Measurements from ENCODE around the gene ADGRE3.
A peak's percentile ranks its signal among the peaks of the same experiment; 100 is the strongest.

Gene ADGRE3, protein sequence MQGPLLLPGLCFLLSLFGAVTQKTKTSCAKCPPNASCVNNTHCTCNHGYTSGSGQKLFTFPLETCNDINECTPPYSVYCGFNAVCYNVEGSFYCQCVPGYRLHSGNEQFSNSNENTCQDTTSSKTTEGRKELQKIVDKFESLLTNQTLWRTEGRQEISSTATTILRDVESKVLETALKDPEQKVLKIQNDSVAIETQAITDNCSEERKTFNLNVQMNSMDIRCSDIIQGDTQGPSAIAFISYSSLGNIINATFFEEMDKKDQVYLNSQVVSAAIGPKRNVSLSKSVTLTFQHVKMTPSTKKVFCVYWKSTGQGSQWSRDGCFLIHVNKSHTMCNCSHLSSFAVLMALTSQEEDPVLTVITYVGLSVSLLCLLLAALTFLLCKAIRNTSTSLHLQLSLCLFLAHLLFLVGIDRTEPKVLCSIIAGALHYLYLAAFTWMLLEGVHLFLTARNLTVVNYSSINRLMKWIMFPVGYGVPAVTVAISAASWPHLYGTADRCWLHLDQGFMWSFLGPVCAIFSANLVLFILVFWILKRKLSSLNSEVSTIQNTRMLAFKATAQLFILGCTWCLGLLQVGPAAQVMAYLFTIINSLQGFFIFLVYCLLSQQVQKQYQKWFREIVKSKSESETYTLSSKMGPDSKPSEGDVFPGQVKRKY

GRCh38 chr19:14674764-14675163 is at the start of gene ADGRE3:
Gene ADGRE3, minus strand, starts transcription at chr19:14674844. Its CDS starts 74 bp downstream, at chr19:14674770.
- no peak for DNase-seq

DNA sequence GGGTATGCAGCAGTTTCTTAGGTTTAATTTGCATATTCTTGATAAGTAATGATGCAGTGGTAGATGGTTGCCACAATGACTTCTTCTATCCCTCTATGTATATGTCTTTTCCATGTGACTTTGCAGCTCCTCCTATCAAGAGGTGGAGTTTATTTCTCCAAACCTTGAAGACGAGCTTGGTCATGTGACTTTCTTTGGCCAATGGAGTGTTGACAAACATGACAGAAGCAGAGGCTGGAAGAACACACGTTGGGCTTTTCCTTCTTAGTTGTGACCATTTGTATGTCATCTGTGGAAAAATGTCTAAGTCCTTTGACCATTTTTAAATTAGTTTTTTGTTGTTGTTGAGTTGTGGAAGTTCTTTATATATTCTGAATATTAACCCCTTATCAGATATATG is 47.5 kb upstream of the ADGRE3 start:
- DNase-seq, result no peak

DNA sequence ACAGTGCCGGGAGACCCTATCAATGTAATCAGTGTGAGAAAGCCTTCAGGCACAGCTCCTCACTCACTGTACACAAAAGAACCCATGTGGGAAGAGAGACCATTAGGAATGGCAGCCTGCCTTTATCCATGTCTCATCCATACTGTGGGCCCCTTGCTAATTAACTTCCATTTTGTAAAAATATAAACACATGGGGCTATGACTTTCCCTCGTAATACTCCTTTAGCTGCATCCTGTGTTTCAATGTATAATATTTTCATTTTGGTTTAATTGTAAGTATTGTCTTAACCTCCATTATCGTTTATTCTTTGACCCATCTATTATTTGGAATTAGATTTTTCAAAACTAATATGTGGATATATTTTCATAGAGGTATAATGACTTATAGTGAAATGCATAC is 44.5 kb upstream of the ADGRE3 start:
- no peak for DNase-seq

GRCh38 chr19:14718522-14719116 is 44.0 kb upstream of the ADGRE3 start:
- DNase-seq, result no peak

DNA sequence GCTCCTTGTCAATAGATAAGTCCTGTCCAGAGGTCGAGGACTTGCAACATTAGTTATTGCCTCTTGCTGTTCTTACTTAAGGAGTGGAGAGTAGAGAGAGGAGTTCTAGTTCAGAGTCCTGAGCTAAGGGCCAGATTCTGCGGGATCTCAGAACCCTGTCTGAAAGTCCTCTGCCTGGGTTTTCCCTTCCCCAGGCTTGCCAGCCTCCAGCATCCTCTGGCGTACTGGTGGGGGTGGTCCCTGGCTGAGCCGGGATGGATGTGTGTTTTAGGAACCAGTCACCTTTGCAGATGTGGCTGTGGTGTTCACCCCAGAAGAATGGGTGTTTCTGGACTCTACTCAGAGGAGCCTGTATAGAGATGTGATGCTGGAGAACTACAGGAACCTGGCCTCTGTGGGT is 41.2 kb upstream of the ADGRE3 start:
- no peak for DNase-seq

- no peak for DNase-seq
Measured at GRCh38 chr19:14704450-14704849, 29.8 kb upstream of the ADGRE3 start.

GRCh38 chr19:14703833-14704232 is 29.2 kb upstream of the ADGRE3 start:
- no peak for DNase-seq

GRCh38 chr19:14700711-14701375 is 26.2 kb upstream of the ADGRE3 start:
- DNase-seq, result no peak

- DNase-seq, result no peak
Measured at GRCh38 chr19:14699641-14700040, 25.0 kb upstream of the ADGRE3 start.

- no peak for DNase-seq
Measured at GRCh38 chr19:14695471-14695870, 20.8 kb upstream of the ADGRE3 start.

DNA sequence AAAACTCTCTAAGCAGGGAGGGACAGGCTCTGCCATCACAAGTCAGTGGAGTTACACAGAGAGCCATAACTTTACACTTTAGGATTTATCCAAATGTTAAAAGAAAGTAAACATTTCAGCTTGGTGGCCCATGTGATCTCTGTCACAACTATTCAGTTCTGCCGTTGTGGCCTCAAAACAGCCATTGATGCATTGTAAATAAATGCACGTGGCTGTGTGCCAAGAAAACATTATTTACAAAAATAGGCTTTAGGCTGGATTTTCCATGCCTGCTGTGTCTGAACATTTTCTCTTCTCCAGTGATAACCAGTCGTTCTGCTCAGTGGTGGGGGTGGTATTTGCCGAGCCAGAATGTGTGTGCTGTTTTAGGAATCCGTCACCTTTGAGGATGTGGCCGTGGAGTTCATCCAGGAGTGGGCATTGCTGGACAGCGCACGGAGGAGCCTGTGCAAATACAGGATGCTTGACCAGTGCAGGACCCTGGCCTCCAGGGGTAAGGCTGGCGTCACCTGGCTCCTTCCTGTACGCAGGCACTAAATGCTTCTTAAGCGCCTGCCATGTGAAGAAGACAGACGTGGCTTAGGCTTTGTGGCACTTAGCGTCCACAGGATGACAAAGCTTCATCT is 20.1 kb upstream of the ADGRE3 start:
- DNase-seq, result no peak

GRCh38 chr19:14689598-14690503 is 15.2 kb upstream of the ADGRE3 start, which contains the start of gene ZNF333:
Gene ZNF333, plus strand, starts transcription at chr19:14690048. Its CDS starts 3,444 bp downstream, at chr19:14693492.
- peak; percentile 86 for DNase-seq

- DNase-seq, result no peak
Measured at GRCh38 chr19:14686411-14686810, 11.8 kb upstream of the ADGRE3 start.

DNA sequence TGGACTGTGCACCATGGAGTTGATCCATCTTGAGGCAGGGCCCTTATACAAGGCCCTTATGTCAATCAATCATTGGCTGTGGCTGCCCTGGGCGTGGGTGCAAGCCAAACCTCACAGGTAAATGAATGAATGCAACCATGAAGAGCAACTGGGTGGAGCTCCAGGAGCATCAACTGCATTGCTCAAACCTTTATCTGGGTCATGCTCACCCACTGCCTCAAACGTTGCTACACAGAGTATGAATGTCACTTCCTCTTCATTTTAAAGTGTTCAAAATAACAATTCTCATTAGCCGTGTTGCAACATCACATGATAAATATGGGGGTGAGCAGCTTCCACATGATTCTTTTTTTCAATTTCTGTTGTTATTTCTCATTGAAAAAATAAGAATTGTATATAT is 8.8 kb upstream of the ADGRE3 start:
- DNase-seq, result no peak

DNA sequence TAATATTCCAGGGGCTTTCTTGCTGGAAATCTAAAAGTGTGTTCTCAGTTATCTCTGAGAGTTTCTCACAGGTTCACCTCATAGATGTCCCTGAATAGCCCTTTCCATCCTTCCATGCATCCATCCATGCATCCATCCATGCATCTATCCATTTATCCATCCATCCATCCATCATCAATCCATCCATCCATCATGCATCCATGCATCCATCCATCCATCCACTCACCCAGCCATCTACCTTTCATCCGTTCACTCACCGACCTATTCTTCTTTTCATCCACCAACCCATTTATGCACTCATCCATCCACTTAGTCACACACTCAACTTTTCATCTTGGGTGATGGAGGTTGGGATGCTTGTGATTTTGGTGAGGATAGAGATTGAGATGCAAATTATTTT is 7.4 kb upstream of the ADGRE3 start:
- DNase-seq, result no peak

DNA sequence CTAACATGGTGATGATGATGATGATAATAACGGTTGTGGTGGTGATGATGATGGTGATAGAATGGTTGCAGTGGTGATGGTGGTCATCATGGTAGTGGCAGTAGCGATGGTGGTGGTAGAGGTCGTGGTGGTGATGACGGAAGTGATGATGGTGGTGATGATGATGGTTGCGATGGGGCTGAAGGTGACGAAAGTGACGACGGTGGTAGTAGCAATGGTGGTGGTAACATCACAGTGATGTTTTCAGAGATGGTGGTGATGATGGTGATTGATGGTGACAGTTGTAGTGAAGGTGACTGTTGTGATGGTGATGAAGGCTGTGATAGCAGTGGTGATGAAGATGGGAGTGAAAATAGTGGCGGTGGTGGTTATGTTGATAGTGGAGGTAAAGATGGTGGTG is 3.6 kb upstream of the ADGRE3 start:
- DNase-seq, result no peak

GRCh38 chr19:14677464-14677863 is 2.8 kb upstream of the ADGRE3 start:
- no peak for DNase-seq

GRCh38 chr19:14676762-14677161 is 2.1 kb upstream of the ADGRE3 start:
- no peak for DNase-seq

GRCh38 chr19:14673088-14673487 is 1.6 kb downstream of the ADGRE3 start:
- DNase-seq, result no peak

DNA sequence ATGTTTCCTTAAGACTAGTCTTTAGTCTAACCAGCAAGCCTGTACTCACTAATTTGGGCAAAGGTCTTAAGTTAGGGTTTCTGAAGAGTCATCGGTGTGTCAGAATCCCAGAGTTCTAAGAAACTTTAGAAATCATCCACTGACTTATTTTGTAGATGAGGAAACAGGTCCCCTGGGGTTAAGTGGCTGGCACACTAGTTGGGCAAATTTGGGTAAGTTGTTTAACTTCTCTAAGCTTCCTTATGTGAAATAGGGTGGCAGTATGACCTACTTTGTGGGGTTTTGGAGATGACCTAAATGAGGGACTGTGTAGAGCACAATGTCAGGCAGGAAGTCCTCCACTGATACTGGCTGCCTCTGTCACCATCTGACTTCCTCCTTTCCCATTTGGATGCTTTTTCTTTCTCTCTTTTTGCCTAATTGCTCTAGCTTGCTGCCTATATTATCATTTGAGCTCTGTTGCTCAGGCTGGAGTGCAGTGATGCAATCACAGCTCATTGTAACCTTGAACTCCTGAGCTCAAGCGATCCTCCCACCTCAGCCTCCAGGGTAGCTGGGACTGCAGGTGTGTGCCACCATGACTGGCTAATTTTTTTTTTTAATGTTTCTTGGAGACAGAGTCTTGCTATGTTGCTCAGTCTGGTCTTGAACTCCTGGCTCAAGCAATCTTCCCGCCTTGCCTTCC is 2.3 kb downstream of the ADGRE3 start:
- DNase-seq, result no peak

DNA sequence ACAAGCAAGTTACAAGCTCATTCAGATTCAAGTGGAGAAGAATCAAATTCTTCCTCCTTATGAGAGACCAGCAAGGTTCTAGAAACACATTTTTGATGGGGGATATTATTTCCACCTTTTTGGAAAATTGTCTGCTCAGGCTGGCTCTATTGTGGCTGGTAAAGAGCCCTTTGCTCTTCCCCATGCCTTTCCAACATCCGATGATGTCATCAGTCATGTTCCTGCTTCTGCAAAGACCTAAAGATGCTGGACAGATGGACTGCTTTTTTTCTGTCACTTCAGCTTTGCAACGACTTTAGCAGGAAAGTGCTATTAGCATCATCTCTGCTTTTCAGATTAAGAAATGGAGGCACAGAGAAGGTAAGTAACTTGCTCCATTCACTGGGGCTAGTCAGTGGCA is 4.2 kb downstream of the ADGRE3 start:
- no peak for DNase-seq
